22Rv1 (cell line): ENCODE data around the gene PRTN3.
"Not testable (repeated sequence)": the region's sequence is repeated elsewhere in the genome, so short reads cannot be mapped to it uniquely, and the experiment has no call there.

ENCODE experiments used
- CTCF ChIP-seq: fragments of 450-650 bp; IDR thresholded peaks from 2 replicates; pipeline ENCODE4 v1.5.1; 2017; ENCODE audit warnings: mild to moderate bottlenecking
- ZFX ChIP-seq: fragments of 450-650 bp; IDR thresholded peaks from 2 replicates; pipeline ENCODE4 v1.6.1; 2017; ENCODE audit warnings: antibody characterized with exemption, borderline replicate concordance

GRCh38 chr19:849195-849594 is 8.4 kb downstream of the PRTN3 start:
- not testable (repeated sequence) for TF ChIP-seq CTCF, ZFX
